Measurements from ENCODE around the gene IFNA4.
"Not testable (repeated sequence)": the region's sequence is repeated elsewhere in the genome, so short reads cannot be mapped to it uniquely, and the experiment has no call there.

IFNA4 gene

DNA sequence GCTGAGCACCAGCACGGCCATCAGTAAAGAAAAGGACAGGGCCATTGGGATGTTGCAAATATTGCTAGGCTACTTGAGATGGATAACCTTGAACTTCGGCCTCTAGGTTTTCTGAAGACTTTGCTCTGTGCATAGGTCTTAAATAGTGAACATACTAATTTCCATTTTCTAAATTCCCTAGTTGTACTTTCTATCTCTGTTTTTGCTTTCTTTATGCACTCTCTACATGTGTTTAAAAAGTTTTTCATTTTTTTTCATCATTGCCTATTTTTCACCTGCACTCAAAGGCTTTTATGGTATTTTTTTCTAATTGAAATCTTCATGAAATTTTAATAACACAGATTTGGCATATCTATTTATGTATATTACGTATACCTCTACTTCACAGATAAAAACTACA lies at the start of gene IFNA4:
Gene IFNA4 (minus strand): TSS at position 101 of the 400 bp plus-strand sequence. CDS start 56 bp downstream, at position 45.
- not testable (repeated sequence) for DNase-seq (ENCODE audit: low read depth); H3K4me3 ChIP-seq (ENCODE audit: low read depth, low read length)

GRCh38 chr9:21236360-21236714 lies 49.0 kb upstream of the IFNA4 start:
- DNase-seq (ENCODE audit: low read depth); H3K4me3 ChIP-seq (ENCODE audit: low read depth, low read length): not testable (repeated sequence)

- TF ChIP-seq, protein P1, sequence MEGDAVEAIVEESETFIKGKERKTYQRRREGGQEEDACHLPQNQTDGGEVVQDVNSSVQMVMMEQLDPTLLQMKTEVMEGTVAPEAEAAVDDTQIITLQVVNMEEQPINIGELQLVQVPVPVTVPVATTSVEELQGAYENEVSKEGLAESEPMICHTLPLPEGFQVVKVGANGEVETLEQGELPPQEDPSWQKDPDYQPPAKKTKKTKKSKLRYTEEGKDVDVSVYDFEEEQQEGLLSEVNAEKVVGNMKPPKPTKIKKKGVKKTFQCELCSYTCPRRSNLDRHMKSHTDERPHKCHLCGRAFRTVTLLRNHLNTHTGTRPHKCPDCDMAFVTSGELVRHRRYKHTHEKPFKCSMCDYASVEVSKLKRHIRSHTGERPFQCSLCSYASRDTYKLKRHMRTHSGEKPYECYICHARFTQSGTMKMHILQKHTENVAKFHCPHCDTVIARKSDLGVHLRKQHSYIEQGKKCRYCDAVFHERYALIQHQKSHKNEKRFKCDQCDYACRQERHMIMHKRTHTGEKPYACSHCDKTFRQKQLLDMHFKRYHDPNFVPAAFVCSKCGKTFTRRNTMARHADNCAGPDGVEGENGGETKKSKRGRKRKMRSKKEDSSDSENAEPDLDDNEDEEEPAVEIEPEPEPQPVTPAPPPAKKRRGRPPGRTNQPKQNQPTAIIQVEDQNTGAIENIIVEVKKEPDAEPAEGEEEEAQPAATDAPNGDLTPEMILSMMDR (conservative IDR thresholded peaks at IDR 0.05; ENCODE audit: low read depth, low read length), result peak; percentile 75
- H3K4me3 ChIP-seq (ENCODE audit: low read depth, low read length), result not testable (repeated sequence)
- DNase-seq (ENCODE audit: low read depth), result peak; percentile 74
Observed at GRCh38 chr9:21235468-21236359, 48.3 kb upstream of the IFNA4 start.

GRCh38 chr9:21234153-21234687 lies 46.8 kb upstream of the IFNA4 start:
- H3K4me3 ChIP-seq (ENCODE audit: low read depth, low read length), result no peak overlapping the region
- TF ChIP-seq, protein P1 (conservative IDR thresholded peaks at IDR 0.05; ENCODE audit: low read depth, low read length), result no peak
- no peak for DNase-seq (ENCODE audit: low read depth)

DNA sequence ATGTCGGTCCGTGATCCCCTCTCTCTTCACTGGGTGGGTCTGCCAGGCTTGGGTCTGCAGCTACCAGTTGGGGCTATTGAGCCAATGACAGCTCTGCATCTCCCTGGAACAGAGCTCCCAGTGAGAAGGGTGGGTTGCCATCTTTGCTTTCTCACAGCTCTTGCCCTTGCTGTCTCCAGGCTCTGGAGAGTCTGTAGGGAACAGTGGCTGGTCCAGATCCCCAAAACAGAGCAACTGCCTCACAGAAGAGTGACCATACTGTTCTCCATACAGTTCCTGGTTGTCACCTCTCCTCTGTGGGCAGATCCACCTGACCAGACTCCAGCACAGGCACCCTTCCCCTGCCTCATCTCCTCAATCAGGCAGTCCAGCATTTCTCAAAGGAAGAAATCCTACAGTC lies 45.9 kb upstream of the IFNA4 start:
- no peak overlapping the region for H3K4me3 ChIP-seq (ENCODE audit: low read depth, low read length)

DNA sequence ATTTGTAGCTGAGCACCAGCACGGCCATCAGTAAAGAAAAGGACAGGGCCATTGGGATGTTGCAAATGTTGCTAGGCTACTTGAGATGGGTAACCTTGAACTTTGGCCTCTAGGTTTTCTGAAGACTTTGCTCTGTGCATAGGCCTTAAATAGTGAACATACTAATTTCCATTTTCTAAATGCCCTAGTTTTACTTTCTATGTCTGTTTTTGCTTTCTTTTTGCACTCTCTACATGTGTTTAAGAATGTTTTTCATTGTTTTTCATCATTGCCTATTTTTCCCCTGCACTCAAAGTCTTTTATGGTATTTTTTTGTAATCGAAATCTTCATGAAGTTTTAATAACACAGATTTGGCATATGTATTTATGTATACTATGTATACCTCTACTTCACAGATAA lies 40.7 kb upstream of the IFNA4 start, which contains the start of gene IFNA17:
Gene IFNA17 (minus strand): TSS at position 101 of the 400 bp plus-strand sequence. CDS start 49 bp downstream, at position 52.
- no peak within 1 kb of the TSS for H3K4me3 ChIP-seq (ENCODE audit: low read depth, low read length)
- TF ChIP-seq, protein P1 (conservative IDR thresholded peaks at IDR 0.05; ENCODE audit: low read depth, low read length), result no peak
- DNase-seq (ENCODE audit: low read depth), result no peak

More for the DNA sequence above, 45.9 kb upstream of the IFNA4 start:
- DNase-seq (ENCODE audit: low read depth), result no peak
- TF ChIP-seq, protein P1 (conservative IDR thresholded peaks at IDR 0.05; ENCODE audit: low read depth, low read length), result no peak

DNA sequence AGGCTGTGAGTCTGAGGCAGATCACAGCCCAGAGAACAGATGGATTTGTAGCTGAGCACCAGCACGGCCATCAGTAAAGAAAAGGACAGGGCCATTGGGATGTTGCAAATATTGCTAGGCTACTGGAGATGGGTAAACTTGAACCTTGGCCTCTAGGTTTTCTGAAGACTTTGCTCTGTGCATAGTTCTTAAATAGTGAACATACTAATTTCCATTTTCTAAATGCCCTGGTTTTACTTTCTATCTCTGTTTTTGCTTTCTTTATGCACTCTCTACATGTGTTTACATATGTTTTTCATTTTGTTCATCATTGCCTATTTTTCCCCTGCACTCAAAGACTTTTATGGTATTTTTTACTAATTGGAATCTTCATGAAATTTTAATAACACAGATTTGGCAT lies 29.8 kb upstream of the IFNA4 start, which contains the start of gene IFNA16:
Gene IFNA16 (minus strand): TSS at position 101 of the 400 bp plus-strand sequence. CDS start 6 bp downstream, at position 95.
- not testable (repeated sequence) for H3K4me3 ChIP-seq (ENCODE audit: low read depth, low read length); DNase-seq (ENCODE audit: low read depth)

GRCh38 chr9:21213411-21214326 lies 26.3 kb upstream of the IFNA4 start:
- TF ChIP-seq, protein P1 (conservative IDR thresholded peaks at IDR 0.05; ENCODE audit: low read depth, low read length), result peak; percentile 67
- DNase-seq (ENCODE audit: low read depth), result peak; percentile 37
- H3K4me3 ChIP-seq (ENCODE audit: low read depth, low read length), result not testable (repeated sequence)

DNA sequence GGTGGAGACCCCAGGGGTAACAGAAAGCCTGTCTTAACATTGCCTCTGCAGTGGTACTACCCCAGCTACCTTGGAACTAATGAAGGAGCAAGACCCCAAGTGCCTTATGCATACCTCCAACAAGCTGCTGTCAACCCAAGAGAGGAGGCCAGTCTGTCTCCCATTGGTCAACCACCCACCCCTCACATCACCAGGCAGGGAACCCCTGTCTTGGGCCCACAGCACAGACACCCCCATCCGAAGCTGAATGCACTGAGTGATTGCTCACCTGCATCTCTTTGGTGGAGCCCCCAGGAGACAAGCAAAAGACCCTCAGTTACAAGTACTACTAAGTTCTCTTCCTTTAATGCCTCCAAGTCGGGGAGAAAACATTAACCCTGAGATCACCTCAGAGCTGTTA lies 24.8 kb upstream of the IFNA4 start:
- H3K4me3 ChIP-seq (ENCODE audit: low read depth, low read length); DNase-seq (ENCODE audit: low read depth): not testable (repeated sequence)

- H3K4me3 ChIP-seq (ENCODE audit: low read depth, low read length); DNase-seq (ENCODE audit: low read depth): not testable (repeated sequence)
Observed at GRCh38 chr9:21210782-21211181, 23.4 kb upstream of the IFNA4 start.
